Esophagus muscularis mucosa (tissue), 4 donors: ENCODE results near the gene EFHC1. TPM values are rescaled to one million over a fixed set of nuclear protein-coding genes. Genes with fewer than 3 reads are reported as not detected.

Experiments used
- DNase-seq: peaks from one replicate; pipeline ENCODE4 v3.0.0-alpha.2; 2017; ENCODE audit errors: extremely low spot score
- H3K27ac ChIP-seq, 4 donors: fragments of 200-600 bp; sonication (generic); replicated peaks in 1 of 4; 1 replicate in 3 of 4; 2 replicates in 1 of 4; pipeline ENCODE4 v1.5.1; 2016 to 2019; ENCODE audit warnings: mild to moderate bottlenecking in 1 of 4
- H3K27me3 ChIP-seq, 4 donors: fragments of 200-600 bp; sonication (generic); one replicate each; pipeline versions ENCODE4 v1.5.1 to v1.6.0; 2016 to 2019
- H3K36me3 ChIP-seq, 4 donors: fragments of 200-600 bp; sonication (generic); one replicate each; pipeline ENCODE4 v1.5.1; 2016 to 2019
- H3K4me1 ChIP-seq, 4 donors: fragments of 200-600 bp; sonication (generic); one replicate each; pipeline ENCODE4 v1.5.1; 2016 to 2019
- H3K4me3 ChIP-seq, 4 donors: fragments of 200-600 bp; sonication (generic); 1 replicate in 2 of 4; 2 replicates in 2 of 4; pipeline ENCODE4 v1.5.1; 2016 to 2019; ENCODE audit warnings: mild to moderate bottlenecking in 4 of 4, moderate library complexity in 1 of 4
- H3K9me3 ChIP-seq, 4 donors: fragments of 200-600 bp; sonication (generic); 1 replicate in 3 of 4; 2 replicates in 1 of 4; pipeline ENCODE4 v1.5.1; 2016 to 2019
- EP300 ChIP-seq: sonication (generic); formaldehyde crosslinking; IDR thresholded peaks from one replicate; pipeline ENCODE4 v1.6.1; 2017; ENCODE audit warnings: antibody characterized with exemption
- POLR2A ChIP-seq: fragments of 450-650 bp; IDR thresholded peaks from one replicate; pipeline ENCODE4 v1.6.1; 2017; ENCODE audit warnings: antibody characterized with exemption, moderate library complexity, mild to moderate bottlenecking, low read depth
- POLR2AphosphoS5 ChIP-seq, 2 donors: sonication (generic); formaldehyde crosslinking; IDR thresholded peaks; one replicate each; pipeline ENCODE4 v1.6.1; 2017; ENCODE audit warnings: antibody characterized with exemption in 2 of 2
- WGBS: methylation state at CpG from one replicate; pipeline ENCODE4 v1.1.5; 2018; 5-methylcytosine and 5-hydroxymethylcytosine counted together
- intact Hi-C: fragments of 100-400 bp; cut with DNase I; formaldehyde crosslinking; loops from one replicate; pipeline ENCODE4 v1.15.1; 2023
- total RNA-seq, 4 donors: library from RNA; depleted of rRNA; stranded (reverse); fragments of >200 nt; gene quantifications; one replicate each; pipeline versions ENCODE4 v1.1.0 to v1.2.1, GENCODE V29; 2016
- TF ChIP-seq, protein P1 (sequence below), 3 experiments: fragments of 200-600 bp in 2 of 3; fragments of 450-650 bp in 1 of 3; sonication (generic) in 2 of 3; IDR thresholded peaks; one replicate each; pipeline ENCODE4 v1.5.1; 2017 to 2019; ENCODE audit warnings: antibody characterized with exemption in 3 of 3, mild to moderate bottlenecking in 2 of 3, moderate library complexity in 1 of 3

EFHC1 gene
- total RNA-seq, 4 donors from 2014 or later: 7.5 to 21.2 (median 10.2) TPM

DNA sequence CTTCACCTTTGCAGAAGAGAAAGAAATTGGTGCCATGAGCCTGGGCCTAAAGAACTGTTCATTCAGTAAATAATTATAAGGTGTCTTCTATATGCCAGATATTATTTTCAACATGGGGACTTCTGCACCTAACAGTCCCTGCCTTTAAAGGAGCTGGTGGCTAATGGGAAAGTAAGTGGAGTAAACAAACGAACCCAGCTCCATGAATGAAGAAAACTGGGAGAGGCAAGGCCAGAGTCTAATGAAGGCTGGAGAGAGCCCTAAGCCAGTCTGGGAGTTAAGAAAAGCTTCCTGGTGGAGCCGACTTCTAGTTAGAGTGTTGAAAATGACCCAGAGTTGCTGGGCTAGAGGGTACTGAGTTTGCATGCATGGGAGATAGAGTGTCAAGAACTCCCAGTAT lies 24.2 kb upstream of the EFHC1 start:
- intact Hi-C loops: loop anchor here (5.0 kb wide), 1 partner anchor 34 kb away; the partner anchor contains the start of gene PAQR8
- no peak for TF ChIP-seq POLR2A
- no peak for TF ChIP-seq EP300
- TF ChIP-seq POLR2AphosphoS5 (IDR thresholded peaks at IDR 0.05): no peak
- TF ChIP-seq, protein P1, sequence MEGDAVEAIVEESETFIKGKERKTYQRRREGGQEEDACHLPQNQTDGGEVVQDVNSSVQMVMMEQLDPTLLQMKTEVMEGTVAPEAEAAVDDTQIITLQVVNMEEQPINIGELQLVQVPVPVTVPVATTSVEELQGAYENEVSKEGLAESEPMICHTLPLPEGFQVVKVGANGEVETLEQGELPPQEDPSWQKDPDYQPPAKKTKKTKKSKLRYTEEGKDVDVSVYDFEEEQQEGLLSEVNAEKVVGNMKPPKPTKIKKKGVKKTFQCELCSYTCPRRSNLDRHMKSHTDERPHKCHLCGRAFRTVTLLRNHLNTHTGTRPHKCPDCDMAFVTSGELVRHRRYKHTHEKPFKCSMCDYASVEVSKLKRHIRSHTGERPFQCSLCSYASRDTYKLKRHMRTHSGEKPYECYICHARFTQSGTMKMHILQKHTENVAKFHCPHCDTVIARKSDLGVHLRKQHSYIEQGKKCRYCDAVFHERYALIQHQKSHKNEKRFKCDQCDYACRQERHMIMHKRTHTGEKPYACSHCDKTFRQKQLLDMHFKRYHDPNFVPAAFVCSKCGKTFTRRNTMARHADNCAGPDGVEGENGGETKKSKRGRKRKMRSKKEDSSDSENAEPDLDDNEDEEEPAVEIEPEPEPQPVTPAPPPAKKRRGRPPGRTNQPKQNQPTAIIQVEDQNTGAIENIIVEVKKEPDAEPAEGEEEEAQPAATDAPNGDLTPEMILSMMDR (IDR thresholded peaks at IDR 0.05): no peak
- H3K4me1 ChIP-seq: peaks cover 0 to 12% (median 3%) of the 10 kb centered on the region in 4 donors
- no peaks in the 10 kb centered on the region for H3K27me3 ChIP-seq
- DNase-seq: no peak
- H3K9me3 ChIP-seq: no peaks in the 10 kb centered on the region
- H3K4me3 ChIP-seq: no peak overlapping the region
- H3K27ac ChIP-seq: no peak overlapping the region
- WGBS: 79% methylated on average over 2 of the region's 2 CpGs
- H3K36me3 ChIP-seq: no peaks in the 10 kb centered on the region

DNA sequence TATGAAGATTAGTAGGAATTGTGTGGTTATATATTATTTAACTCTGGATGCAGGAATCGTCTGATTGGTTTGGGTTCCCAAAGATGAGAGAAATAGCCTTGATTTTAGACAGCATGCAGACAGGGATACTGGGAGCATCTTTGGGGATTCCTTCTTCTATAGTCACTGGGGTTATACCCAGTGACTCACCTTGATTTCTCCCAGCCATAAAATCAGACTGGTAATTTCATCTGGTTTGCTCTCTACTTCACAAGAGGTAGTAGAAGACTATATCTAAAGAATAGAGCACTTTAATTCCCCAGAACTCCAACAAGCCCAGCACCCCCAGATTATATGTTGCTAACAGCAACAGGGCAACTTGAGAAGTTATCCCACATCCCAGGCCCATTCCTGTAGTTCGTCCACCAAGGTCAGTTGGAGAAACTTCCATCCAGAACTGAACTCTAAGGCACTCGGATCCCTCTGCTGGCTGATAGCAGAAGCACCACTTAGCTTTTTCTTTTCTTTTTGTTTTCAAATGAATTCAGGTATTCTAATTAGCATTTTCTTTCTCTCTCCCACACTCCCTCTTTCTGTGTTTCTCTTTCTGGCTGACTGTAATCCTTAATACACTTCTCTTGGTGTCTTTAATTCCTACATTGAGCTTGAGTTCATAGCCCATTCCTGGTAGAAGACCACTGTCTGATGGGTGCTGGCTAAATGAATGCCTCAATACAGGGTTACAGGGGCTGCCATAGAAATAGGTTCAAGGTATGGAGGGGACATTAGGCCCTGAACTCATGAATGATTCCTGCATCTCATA lies 20.4 kb upstream of the EFHC1 start:
- WGBS: 36% methylated on average over 3 of the region's 3 CpGs
- H3K27ac ChIP-seq: no peak overlapping the region
- peak in 1 of 2 donors; percentile 26 for TF ChIP-seq POLR2AphosphoS5 (IDR thresholded peaks at IDR 0.05)
- TF ChIP-seq EP300: no peak
- TF ChIP-seq POLR2A: no peak
- TF ChIP-seq, protein P1 (IDR thresholded peaks at IDR 0.05): peak; percentile 73 to 93 (median 81)
- no peak for DNase-seq
- peaks cover 0 to 15% (median 5%) of the 10 kb centered on the region in 4 donors for H3K4me1 ChIP-seq
- H3K27me3 ChIP-seq: no peaks in the 10 kb centered on the region
- intact Hi-C loops: loop anchor here (2.0 to 5.0 kb wide), 2 partner anchors 37 to 115 kb away; partner anchors contain the start of genes MCM3 and PAQR8
- no peak overlapping the region for H3K4me3 ChIP-seq
- no peaks in the 10 kb centered on the region for H3K9me3 ChIP-seq
- H3K36me3 ChIP-seq: peaks cover 0 to 22% (median 8%) of the 10 kb centered on the region in 4 donors

DNA sequence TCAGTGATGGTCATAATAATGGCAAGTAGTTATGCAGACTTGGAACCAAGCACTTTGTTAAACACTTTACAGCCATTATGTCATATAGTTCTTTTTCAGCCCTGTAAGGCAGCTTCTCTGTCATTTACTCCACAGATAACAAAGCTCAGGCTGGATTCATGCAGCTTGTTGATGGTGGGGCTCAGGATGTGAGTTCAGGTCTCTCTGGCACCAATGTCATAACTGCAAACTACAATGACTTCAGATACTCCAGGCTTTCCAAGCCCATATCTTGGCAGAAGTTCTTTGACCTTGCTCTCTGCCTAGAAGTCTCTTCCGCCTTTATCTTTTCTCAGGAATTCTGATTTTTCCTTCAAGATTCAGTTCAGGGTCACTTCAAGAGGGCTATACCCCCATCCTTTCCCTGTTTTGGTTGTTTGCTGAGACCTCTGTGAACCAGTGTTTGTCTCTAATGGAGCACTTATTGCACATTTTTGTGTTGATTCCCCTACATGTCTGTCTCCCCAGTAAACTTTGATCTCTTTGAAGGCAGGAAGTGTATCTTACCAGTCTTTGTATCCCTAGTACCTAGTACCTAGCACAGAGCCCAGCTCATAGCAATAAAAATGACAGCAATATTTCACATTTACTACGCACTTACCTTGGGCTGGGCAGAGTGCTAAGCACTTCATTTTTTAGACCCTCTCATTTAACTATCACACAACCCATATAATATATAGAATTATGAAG lies 19.7 kb upstream of the EFHC1 start:
- Histone ChIP-seq H3K36me3 (peaks cover 0 to 29% (median 8%) of the 10 kb centered on the region in 4 donors), H3K4me1 (peaks cover 0 to 15% (median 5%) of the 10 kb centered on the region in 4 donors), H3K4me3 (no peak overlapping the region), H3K27me3 (no peaks in the 10 kb centered on the region), H3K27ac (no peak overlapping the region), H3K9me3 (no peaks in the 10 kb centered on the region)
- no peak for DNase-seq
- intact Hi-C loops: loop anchor here (2.0 kb wide), 1 partner anchor 116 kb away; the partner anchor contains the start of gene MCM3
- no peak for TF ChIP-seq POLR2A
- TF ChIP-seq, protein P1 (IDR thresholded peaks at IDR 0.05): no peak
- TF ChIP-seq POLR2AphosphoS5 (IDR thresholded peaks at IDR 0.05): no peak
- no peak for TF ChIP-seq EP300
- WGBS: 81% methylated on average over 2 of the region's 2 CpGs

DNA sequence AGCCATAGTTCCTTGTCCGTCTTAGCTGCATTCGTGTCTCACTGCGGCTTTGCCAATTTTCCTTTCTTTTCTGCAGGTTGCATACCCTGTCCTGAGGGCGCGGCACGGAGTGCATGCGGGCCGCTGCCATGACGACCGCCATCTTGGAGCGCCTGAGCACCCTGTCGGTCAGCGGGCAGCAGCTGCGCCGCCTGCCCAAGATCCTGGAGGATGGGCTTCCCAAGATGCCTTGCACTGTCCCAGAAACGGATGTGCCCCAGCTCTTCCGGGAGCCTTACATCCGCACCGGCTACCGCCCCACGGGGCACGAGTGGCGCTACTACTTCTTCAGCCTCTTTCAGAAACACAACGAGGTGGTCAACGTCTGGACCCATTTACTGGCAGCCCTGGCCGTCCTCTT lies 17.1 kb upstream of the EFHC1 start:
- no peaks in the 10 kb centered on the region for H3K27me3 ChIP-seq
- no peaks in the 10 kb centered on the region for H3K9me3 ChIP-seq
- 96% methylated on average over 26 of the region's 26 CpGs for WGBS
- TF ChIP-seq, protein P1 (IDR thresholded peaks at IDR 0.05): no peak
- no peak for TF ChIP-seq POLR2A
- no peak for TF ChIP-seq POLR2AphosphoS5 (IDR thresholded peaks at IDR 0.05)
- no peak for TF ChIP-seq EP300
- H3K36me3 ChIP-seq: peaks cover 0 to 30% (median 8%) of the 10 kb centered on the region in 4 donors
- no peak overlapping the region for H3K27ac ChIP-seq
- intact Hi-C loops: no loop called here
- peaks cover 0 to 15% (median 5%) of the 10 kb centered on the region in 4 donors for H3K4me1 ChIP-seq
- H3K4me3 ChIP-seq: no peak overlapping the region
- DNase-seq: no peak
